KMS-11 (cell line): ENCODE results near the gene SELENOF.

Experiments
- H2AFZ ChIP-seq: fragments of 200-600 bp; sonication (generic); 2 replicates; pipeline ENCODE4 v1.6.1; 2016; ENCODE audit warnings: antibody characterized with exemption, mixed run types, low read depth
- H3K27ac ChIP-seq: fragments of 200-600 bp; sonication (generic); 2 replicates; pipeline ENCODE4 v1.6.1; 2016; ENCODE audit warnings: mild to moderate bottlenecking, mixed run types
- H3K27me3 ChIP-seq: fragments of 200-600 bp; sonication (generic); 2 replicates; pipeline ENCODE4 v1.6.1; 2017; ENCODE audit warnings: mild to moderate bottlenecking, low read depth, mixed run types, moderate library complexity; ENCODE audit not compliant: insufficient read depth
- H3K36me3 ChIP-seq: fragments of 200-600 bp; sonication (generic); 2 replicates; pipeline ENCODE4 v1.6.1; 2017; ENCODE audit warnings: mild to moderate bottlenecking, mixed run types; ENCODE audit not compliant: insufficient read depth
- H3K4me1 ChIP-seq: fragments of 200-600 bp; sonication (generic); 2 replicates; pipeline ENCODE4 v1.6.1; 2016; ENCODE audit warnings: mild to moderate bottlenecking, low read depth, mixed run types; ENCODE audit not compliant: poor library complexity, severe bottlenecking
- H3K4me2 ChIP-seq: fragments of 200-600 bp; sonication (generic); 2 replicates; pipeline ENCODE4 v1.7.0; 2016; ENCODE audit warnings: mild to moderate bottlenecking, mixed run types
- H3K4me3 ChIP-seq: fragments of 200-600 bp; sonication (generic); IDR thresholded peaks from 2 replicates; pipeline ENCODE4 v1.6.1; 2017; ENCODE audit warnings: low read depth, low read length, mixed read lengths; ENCODE audit not compliant: insufficient read depth
- H3K79me2 ChIP-seq: fragments of 200-600 bp; sonication (generic); 2 replicates; pipeline ENCODE4 v1.6.1; 2016; ENCODE audit warnings: low read depth, mixed run types; ENCODE audit not compliant: insufficient read depth
- H3K9ac ChIP-seq: fragments of 200-600 bp; sonication (generic); 2 replicates; pipeline ENCODE4 v1.6.1; 2016; ENCODE audit warnings: mild to moderate bottlenecking, mixed run types
- H4K20me1 ChIP-seq: fragments of 200-600 bp; sonication (generic); 2 replicates; pipeline ENCODE4 v1.6.1; 2016; ENCODE audit warnings: mild to moderate bottlenecking, mixed run types; ENCODE audit not compliant: insufficient read depth
- TF ChIP-seq, protein P1 (sequence below): fragments of 200-600 bp; sonication (generic); conservative IDR thresholded peaks from 2 replicates; pipeline ENCODE4 v1.6.1; 2017; ENCODE audit warnings: low read depth, mild to moderate bottlenecking, antibody characterized with exemption, low read length, moderate library complexity, mixed read lengths

The SELENOF gene

DNA sequence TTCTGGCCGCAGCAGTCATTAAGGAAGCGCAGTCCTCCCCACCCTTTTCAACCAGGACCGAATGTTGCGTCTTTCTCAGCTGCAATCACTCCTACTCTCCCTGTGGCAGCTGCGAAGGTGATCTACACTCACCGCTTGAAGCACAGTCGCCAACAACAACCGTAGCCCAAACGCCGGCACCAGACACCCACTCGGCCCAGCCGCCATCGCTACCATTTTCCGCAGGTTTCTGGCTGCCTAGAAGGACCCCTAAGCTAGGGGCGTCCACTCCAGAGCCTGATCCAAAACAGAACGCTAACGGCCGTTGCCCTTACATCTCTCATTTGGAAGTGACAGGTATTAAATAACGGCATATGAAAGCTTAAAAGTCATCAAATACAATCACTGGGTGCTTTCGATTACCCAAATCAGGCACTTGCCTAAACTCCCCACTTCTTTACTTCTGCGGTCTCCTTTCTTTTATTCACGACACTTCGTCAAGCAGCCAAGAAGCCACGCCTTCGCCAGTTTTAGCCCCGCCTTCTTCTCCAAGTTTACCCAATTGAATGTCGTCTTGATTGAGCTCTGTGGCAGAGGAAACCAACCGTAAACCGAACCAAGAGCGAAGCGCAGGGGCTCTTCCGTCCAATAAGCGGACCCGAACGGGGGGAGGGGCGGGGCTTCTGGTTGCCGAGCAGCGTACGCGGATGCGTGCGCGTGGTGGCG, at the start of gene SELENOF:
TSS of gene SELENOF (minus strand) at position 231 of the 705 bp plus-strand sequence. CDS start at position 216, 15 bp downstream.
- H3K36me3 ChIP-seq = no peaks in the 10 kb centered on the region; the same call in 1 of the 2 replicates
- peaks cover 73% of the 10 kb centered on the region for H3K79me2 ChIP-seq
- peak within 1 kb of the TSS; percentile 79 for H3K27ac ChIP-seq
- no peaks in the 10 kb centered on the region for H3K27me3 ChIP-seq
- H4K20me1 ChIP-seq = peaks cover 9% of the 10 kb centered on the region; the same call in 1 of the 2 replicates
- H2AFZ ChIP-seq = peak within 1 kb of the TSS; percentile 81
- H3K4me2 ChIP-seq = peak within 1 kb of the TSS; percentile 97
- TF ChIP-seq, protein P1, sequence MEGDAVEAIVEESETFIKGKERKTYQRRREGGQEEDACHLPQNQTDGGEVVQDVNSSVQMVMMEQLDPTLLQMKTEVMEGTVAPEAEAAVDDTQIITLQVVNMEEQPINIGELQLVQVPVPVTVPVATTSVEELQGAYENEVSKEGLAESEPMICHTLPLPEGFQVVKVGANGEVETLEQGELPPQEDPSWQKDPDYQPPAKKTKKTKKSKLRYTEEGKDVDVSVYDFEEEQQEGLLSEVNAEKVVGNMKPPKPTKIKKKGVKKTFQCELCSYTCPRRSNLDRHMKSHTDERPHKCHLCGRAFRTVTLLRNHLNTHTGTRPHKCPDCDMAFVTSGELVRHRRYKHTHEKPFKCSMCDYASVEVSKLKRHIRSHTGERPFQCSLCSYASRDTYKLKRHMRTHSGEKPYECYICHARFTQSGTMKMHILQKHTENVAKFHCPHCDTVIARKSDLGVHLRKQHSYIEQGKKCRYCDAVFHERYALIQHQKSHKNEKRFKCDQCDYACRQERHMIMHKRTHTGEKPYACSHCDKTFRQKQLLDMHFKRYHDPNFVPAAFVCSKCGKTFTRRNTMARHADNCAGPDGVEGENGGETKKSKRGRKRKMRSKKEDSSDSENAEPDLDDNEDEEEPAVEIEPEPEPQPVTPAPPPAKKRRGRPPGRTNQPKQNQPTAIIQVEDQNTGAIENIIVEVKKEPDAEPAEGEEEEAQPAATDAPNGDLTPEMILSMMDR = no peak
- peaks cover 19% of the 10 kb centered on the region for H3K4me1 ChIP-seq
- peak within 1 kb of the TSS; percentile 73 for H3K4me3 ChIP-seq
- H3K9ac ChIP-seq = peak within 1 kb of the TSS; percentile 91

DNA sequence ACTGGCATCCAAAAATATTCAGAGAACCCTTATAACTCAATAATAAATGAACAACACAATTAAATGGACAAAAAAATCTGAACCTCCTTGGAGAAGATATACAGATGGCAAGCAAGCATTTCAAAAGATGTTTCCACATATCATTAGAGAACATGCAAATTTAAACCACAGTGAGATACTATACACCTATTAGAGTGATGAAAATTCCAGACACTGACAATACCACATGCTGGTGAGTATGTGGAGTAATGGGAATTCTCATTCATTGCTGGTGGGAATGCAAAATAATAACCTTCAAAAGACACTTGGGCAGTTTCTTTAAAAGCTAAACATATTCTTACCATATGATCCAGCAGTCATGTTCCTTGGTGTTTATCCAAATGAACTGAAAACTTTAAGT, 46.6 kb upstream of the SELENOF start:
- H3K79me2 ChIP-seq = no peaks in the 10 kb centered on the region

DNA sequence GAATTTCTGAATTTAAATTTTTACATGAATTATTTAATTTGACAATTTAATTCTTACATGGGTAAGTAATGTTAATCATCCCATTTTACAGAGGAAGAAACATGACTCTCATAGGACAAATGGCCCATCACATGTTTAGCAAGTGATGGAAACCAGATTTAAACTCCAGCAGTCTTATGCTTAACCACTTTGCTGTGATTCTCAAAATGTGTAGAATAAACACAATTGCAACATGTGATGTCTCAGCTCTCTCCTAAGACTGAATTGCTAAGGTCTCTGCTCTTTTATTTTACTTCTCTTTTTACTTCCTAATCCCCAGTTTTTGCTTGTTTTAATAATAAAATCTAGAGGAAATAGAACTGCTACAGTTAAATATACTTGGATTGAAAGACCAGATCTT, 43.3 kb upstream of the SELENOF start:
- H4K20me1 ChIP-seq = no peaks in the 10 kb centered on the region

More for the DNA sequence above, 46.6 kb upstream of the SELENOF start:
- no peaks in the 10 kb centered on the region for H3K27me3 ChIP-seq
- TF ChIP-seq, protein P1 = no peak
- no peak overlapping the region for H3K27ac ChIP-seq
- no peak overlapping the region for H3K4me2 ChIP-seq
- H3K4me3 ChIP-seq = no peak overlapping the region
- no peaks in the 10 kb centered on the region for H3K36me3 ChIP-seq
- no peak overlapping the region for H3K9ac ChIP-seq
- no peaks in the 10 kb centered on the region for H4K20me1 ChIP-seq
- no peak overlapping the region for H2AFZ ChIP-seq
- no peaks in the 10 kb centered on the region for H3K4me1 ChIP-seq

DNA sequence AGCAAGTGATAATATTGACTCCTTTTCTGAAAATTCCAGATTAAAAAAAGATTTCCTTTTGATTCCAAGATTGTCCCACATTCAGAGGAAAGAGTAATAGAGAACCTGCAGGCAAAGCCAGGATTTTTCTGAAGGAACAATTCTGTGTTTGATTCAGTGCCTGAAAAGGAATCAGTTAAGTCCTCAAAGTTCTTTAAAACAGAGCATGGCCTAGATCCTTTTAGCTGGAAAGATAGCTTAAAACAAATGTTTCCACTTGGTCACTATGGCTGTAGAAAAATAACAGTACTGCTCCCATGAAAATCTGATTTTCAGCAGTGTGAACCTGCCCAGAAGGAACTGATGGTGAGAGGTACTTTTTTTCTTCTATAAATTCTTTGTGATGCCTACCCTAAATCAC, 42.3 kb upstream of the SELENOF start:
- Histone ChIP-seq H3K27ac (no peak overlapping the region), H4K20me1 (no peaks in the 10 kb centered on the region), H3K4me1 (no peaks in the 10 kb centered on the region), H3K9ac (no peak overlapping the region), H2AFZ (no peak overlapping the region), H3K79me2 (no peaks in the 10 kb centered on the region), H3K4me3 (no peak overlapping the region), H3K36me3 (no peaks in the 10 kb centered on the region), H3K4me2 (no peak overlapping the region), H3K27me3 (no peaks in the 10 kb centered on the region)
- TF ChIP-seq, protein P1 = no peak

More for the DNA sequence above, 43.3 kb upstream of the SELENOF start:
- Histone ChIP-seq H3K4me1 (no peaks in the 10 kb centered on the region), H3K4me3 (no peak overlapping the region), H3K9ac (no peak overlapping the region), H3K27ac (no peak overlapping the region), H3K4me2 (no peak overlapping the region), H3K79me2 (no peaks in the 10 kb centered on the region), H3K36me3 (no peaks in the 10 kb centered on the region), H2AFZ (no peak overlapping the region), H3K27me3 (no peaks in the 10 kb centered on the region)
- TF ChIP-seq, protein P1 = no peak
